Activated T-cell treated with anti-CD3 and anti-CD28 coated beads, Interleukin-2, amount 50 U/mL, for 4 hours (primary cell): ENCODE measurements around the gene AEN. TPM values are rescaled to one million over a fixed set of nuclear protein-coding genes. Genes with fewer than 3 reads are reported as not detected.
A peak's percentile ranks its signal among the peaks of the same experiment; 100 is the strongest.
"Not testable (repeated sequence)": the region's sequence is repeated elsewhere in the genome, so short reads cannot be mapped to it uniquely, and the experiment has no call there.

Experiments
- ATAC-seq, 2 donors: fragments of 200-7000 bp; cut with Tn5 transposase; one replicate each; pipeline ENCODE4 v1.10.0; 2021
- DNase-seq: peaks from one replicate; pipeline ENCODE4 v3.0.0-alpha.2; 2020
- H3K27me3 Mint-ChIP-seq: one replicate; pipeline ENCODE4 v1.8.0; 2021; ENCODE audit warnings: low read depth, mixed read lengths
- H3K36me3 Mint-ChIP-seq: one replicate; pipeline ENCODE4 v1.8.0; 2022; ENCODE audit warnings: mixed read lengths; ENCODE audit not compliant: insufficient read depth
- H3K4me1 Mint-ChIP-seq: one replicate; pipeline ENCODE4 v1.8.0; 2021; ENCODE audit warnings: low read depth, mixed read lengths
- H3K4me3 Mint-ChIP-seq: one replicate; pipeline ENCODE4 v1.8.0; 2021; ENCODE audit warnings: mild to moderate bottlenecking, moderate library complexity, mixed read lengths
- H3K9me3 Mint-ChIP-seq: one replicate; pipeline ENCODE4 v1.8.0; 2021; ENCODE audit warnings: mixed read lengths
- total RNA-seq, 3 donors: library from RNA; stranded (reverse); gene quantifications; one replicate each; pipeline ENCODE4 v1.2.1, GENCODE V29; 2021

Gene AEN
- total RNA-seq, 3 donors from 2014 or later, result 103 to 141 (median 140) TPM

- not testable (repeated sequence) for ATAC-seq, H3K4me3 Mint-ChIP-seq, DNase-seq, H3K27me3 Mint-ChIP-seq, H3K9me3 Mint-ChIP-seq
- H3K4me1 Mint-ChIP-seq, result peaks cover 86% of the 10 kb centered on the region
- peaks cover 67% of the 10 kb centered on the region for H3K36me3 Mint-ChIP-seq
Observed at GRCh38 chr15:88632797-88633196, 11.7 kb downstream of the AEN start.

DNA sequence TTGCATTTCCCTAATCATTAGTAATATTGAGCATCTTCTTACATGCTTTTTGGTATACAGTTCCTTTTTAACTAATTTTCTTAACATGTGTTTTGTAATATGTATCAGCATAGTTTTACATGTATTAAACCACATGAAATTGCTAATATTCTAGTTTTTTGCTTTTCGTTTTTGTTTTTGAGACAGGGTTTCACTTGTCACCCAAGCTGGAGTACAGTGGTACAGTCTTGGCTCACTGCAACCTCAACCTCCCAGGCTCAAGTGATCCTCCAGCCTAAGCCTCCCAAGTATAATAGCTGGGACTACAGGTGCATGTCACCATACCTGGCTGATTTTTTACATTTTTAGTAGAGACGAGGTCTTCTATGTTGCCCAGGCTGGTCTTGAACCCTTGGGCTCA is 13.3 kb downstream of the AEN start:
- no peak for ATAC-seq
- no peaks in the 10 kb centered on the region for H3K27me3 Mint-ChIP-seq
- DNase-seq, result no peak
- H3K4me3 Mint-ChIP-seq, result no peak overlapping the region
- peaks cover 52% of the 10 kb centered on the region for H3K36me3 Mint-ChIP-seq
- peaks cover 84% of the 10 kb centered on the region for H3K4me1 Mint-ChIP-seq
- H3K9me3 Mint-ChIP-seq, result no peaks in the 10 kb centered on the region

DNA sequence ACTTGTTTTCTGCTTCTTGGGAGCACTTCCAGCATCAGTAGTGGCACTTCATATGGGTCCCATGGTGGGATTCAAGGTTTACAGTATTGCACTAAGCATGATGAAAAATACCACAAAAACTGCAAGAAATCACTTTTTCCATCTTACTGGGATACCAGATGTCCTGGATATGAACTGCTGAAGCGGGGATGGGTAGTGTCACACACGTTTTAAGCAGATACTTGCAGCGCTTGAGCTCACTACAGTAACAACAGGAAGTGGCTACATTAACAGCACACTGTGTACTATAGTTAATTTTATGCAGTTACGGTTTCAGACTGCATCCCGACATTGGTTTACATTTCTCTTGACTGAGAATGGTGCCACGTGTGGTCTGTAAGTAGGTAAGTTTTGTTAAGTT is 14.2 kb downstream of the AEN start:
- Mint-ChIP-seq H3K4me1 (peaks cover 84% of the 10 kb centered on the region), H3K36me3 (peaks cover 51% of the 10 kb centered on the region), H3K4me3 (peak overlapping the region; percentile 21), H3K9me3 (no peaks in the 10 kb centered on the region), H3K27me3 (no peaks in the 10 kb centered on the region)
- ATAC-seq, result peak; percentile 15 to 19
- DNase-seq, result no peak

- H3K36me3 Mint-ChIP-seq, result peaks cover 50% of the 10 kb centered on the region
- H3K4me3 Mint-ChIP-seq, result peak overlapping the region; percentile 84
- no peaks in the 10 kb centered on the region for H3K9me3 Mint-ChIP-seq
- H3K27me3 Mint-ChIP-seq, result no peaks in the 10 kb centered on the region
- DNase-seq, result peak; percentile 65
- ATAC-seq, result peak in 1 of 2 donors; percentile 5
- H3K4me1 Mint-ChIP-seq, result peaks cover 82% of the 10 kb centered on the region
Observed at GRCh38 chr15:88636050-88636449, 14.9 kb downstream of the AEN start.

DNA sequence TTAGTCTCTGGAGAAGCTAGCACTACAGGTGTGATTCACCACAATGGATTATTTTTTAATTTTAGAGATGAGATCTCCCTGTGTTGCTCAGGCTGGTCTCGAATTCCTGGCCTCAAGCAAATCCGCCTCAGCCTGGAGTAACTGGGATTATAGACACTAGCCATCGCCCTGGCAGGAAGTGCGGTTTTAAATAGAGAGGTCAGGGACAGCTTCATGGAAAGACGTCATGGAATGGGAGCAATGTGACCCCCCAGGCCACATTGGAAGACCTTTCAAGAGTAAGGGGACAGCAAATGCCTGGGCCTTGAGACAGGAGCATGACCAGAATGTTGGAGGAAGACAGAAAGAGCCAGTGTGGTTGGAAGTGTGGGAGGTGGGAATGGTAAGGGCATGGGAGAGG is 15.5 kb downstream of the AEN start:
- Mint-ChIP-seq H3K27me3 (no peaks in the 10 kb centered on the region), H3K4me1 (peaks cover 86% of the 10 kb centered on the region), H3K36me3 (peaks cover 45% of the 10 kb centered on the region), H3K4me3 (peak overlapping the region; percentile 84), H3K9me3 (no peaks in the 10 kb centered on the region)
- ATAC-seq (no peak), DNase-seq (no peak)

DNA sequence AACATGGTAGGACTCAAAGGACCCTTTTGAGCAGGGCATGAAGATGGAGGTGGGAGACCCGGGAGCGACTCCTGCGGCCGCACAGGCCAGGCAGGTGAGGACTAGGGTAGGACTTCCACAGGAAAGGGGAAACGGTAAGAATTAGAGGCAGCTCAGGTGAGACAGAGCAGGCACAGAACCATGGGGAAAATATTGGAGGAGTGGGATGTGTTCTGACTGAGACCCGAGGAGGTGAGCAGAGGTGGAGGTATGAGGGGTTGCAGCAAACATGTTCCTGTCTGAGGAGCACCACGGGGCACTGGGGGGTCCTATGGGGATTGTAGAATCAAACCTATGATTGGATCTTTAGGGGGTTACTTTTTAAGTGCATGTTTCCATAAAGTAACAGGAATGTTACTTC is 16.3 kb downstream of the AEN start:
- Mint-ChIP-seq H3K4me1 (peaks cover 84% of the 10 kb centered on the region), H3K36me3 (peaks cover 43% of the 10 kb centered on the region), H3K9me3 (no peaks in the 10 kb centered on the region), H3K4me3 (peak overlapping the region; percentile 84), H3K27me3 (no peaks in the 10 kb centered on the region)
- no peak for ATAC-seq
- no peak for DNase-seq

DNA sequence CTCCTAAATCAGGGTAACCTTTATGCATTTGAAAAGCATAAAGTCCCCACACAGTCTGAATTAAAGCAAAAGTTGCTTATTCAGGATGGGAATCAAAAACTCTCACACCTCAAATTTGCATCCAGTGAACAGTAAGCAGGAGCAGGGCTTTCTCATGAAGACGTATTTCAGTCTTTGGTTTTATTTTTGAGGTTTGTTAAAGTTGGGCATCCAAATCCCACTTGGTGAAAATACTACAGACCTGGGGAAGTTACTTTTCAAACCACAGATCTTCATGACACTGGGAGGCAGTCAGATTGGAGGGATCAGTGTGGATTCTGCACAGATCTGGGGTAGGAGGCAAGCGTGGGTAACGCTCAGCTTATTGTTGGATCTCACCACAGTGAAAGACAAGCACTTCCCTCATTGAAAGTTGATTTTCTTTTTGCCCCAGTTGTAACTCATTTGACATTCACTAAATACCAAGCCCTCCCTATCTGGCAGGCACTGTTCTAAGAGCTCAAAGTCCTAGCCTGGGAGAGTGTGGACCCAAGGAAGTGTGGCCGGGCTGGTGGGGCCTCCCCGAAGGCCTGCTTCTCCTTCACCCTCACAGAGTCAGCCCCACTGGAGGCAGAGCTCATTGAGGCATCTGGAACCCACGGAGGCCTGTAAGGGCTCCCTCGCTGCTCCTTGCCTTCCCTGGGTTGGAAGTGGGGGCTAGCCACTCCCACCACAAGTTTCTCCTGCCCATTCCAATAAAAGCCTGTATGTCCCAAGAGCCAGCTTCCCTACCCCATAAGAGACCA is 16.9 kb downstream of the AEN start:
- peak in 1 of 2 donors; percentile 0 for ATAC-seq
- peaks cover 40% of the 10 kb centered on the region for H3K36me3 Mint-ChIP-seq
- no peaks in the 10 kb centered on the region for H3K9me3 Mint-ChIP-seq
- no peaks in the 10 kb centered on the region for H3K27me3 Mint-ChIP-seq
- no peak for DNase-seq
- peaks cover 83% of the 10 kb centered on the region for H3K4me1 Mint-ChIP-seq
- peak overlapping the region; percentile 84 for H3K4me3 Mint-ChIP-seq

DNA sequence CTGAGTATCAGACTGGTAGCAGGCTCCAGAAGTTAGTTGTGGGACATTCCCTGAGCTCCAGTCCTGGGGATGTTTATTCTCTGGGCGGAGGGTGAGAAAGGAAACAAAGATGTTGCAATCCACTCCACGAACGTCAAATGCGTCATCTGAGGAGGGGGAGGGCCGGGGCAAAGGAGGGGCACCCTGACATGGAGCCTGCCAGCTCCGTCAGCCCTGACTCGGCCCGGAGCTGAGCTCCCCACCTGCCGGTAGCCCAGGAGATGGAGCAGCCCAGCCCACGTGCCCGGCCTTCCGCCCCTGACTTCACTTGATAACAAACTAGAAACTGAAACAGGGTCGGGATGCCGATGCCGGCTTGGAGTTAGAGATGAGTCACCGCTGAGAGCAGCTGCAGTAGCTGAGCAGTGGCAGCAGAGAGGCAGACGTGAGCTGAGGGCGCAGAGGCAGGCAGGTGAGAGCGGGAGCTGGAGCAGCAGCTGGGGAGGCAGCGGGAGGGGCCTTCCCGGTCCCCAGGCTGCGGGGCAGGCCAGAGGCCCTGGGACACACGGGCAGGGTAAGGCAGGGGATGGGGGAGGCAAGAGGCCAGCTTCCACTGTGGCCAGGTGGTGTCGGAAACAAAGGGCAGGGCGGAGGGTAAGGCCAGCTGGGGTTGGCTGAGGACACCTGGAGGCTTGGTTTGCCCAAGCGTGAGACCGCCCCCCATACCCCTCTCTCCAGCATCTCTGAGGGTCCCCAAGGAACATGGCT is 17.7 kb downstream of the AEN start, which contains the start of gene ISG20:
Gene ISG20 (plus strand): TSS at position 391 of the 747 bp plus-strand sequence. CDS start 351 bp downstream, at position 742.
- H3K4me3 Mint-ChIP-seq, result peak within 1 kb of the TSS; percentile 84
- H3K9me3 Mint-ChIP-seq, result no peaks in the 10 kb centered on the region
- H3K4me1 Mint-ChIP-seq, result peaks cover 82% of the 10 kb centered on the region
- ATAC-seq (peak; percentile 85 to 88), DNase-seq (peak; percentile 95)
- H3K36me3 Mint-ChIP-seq, result peaks cover 35% of the 10 kb centered on the region
- H3K27me3 Mint-ChIP-seq, result no peaks in the 10 kb centered on the region

DNA sequence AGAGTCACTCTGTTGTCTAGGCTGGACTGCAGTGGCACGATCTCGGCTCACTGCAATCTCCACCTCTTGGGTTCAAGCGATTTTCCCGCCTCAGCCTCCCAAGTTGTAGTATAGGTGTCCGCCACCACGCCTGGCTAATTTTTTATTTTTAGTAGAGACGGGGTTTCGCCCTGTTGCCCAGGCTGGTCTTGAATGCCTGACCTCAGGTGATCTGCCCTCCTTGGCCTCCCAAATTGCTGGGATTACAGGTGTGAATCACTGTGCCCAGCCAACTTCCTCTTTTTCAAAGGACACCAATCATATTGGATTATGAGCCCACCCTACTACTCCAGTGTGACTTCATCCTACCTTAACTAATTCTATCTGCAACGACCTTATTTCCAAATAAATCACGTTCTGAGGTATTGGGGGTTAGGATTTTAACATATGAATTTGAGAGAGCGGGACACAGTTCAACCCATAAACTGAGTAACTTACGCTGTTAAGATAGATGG is 20.9 kb downstream of the AEN start:
- peak overlapping the region; percentile 19 for H3K4me3 Mint-ChIP-seq
- DNase-seq (no peak), ATAC-seq (no peak)
- H3K9me3 Mint-ChIP-seq, result no peaks in the 10 kb centered on the region
- peaks cover 35% of the 10 kb centered on the region for H3K36me3 Mint-ChIP-seq
- H3K27me3 Mint-ChIP-seq, result no peaks in the 10 kb centered on the region
- peaks cover 80% of the 10 kb centered on the region for H3K4me1 Mint-ChIP-seq

- H3K27me3 Mint-ChIP-seq, ATAC-seq, H3K4me3 Mint-ChIP-seq, DNase-seq, H3K9me3 Mint-ChIP-seq: not testable (repeated sequence)
- H3K4me1 Mint-ChIP-seq, result peaks cover 80% of the 10 kb centered on the region
- H3K36me3 Mint-ChIP-seq, result peaks cover 32% of the 10 kb centered on the region
Observed at GRCh38 chr15:88642514-88642913, 21.4 kb downstream of the AEN start.

DNA sequence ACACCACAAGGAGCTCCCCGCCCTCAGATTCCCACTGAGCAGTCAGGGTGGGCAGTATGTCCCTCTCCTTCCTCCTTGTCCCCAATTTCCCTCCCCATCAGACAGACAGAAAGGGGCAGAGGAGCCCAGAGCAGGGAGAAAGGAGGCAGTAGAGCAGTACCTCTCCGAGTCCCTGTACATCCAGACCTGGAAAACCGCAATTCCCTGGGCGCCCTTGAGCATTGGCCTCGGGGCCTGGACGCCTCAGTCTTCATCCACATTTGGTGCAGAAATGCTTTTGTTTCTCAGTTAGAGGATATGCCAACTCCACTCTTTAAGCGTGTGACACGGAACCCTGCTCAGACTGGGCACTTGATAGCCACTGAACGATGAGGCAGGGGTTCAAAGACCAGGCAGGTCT is 23.6 kb downstream of the AEN start:
- H3K36me3 Mint-ChIP-seq, result peaks cover 36% of the 10 kb centered on the region
- ATAC-seq (no peak), DNase-seq (no peak)
- peaks cover 83% of the 10 kb centered on the region for H3K4me1 Mint-ChIP-seq
- no peaks in the 10 kb centered on the region for H3K9me3 Mint-ChIP-seq
- no peak overlapping the region for H3K4me3 Mint-ChIP-seq
- no peaks in the 10 kb centered on the region for H3K27me3 Mint-ChIP-seq

GRCh38 chr15:88645171-88646087 is 24.3 kb downstream of the AEN start:
- peak overlapping the region; percentile 3 for H3K4me3 Mint-ChIP-seq
- H3K27me3 Mint-ChIP-seq, result no peaks in the 10 kb centered on the region
- DNase-seq (no peak), ATAC-seq (no peak)
- H3K9me3 Mint-ChIP-seq, result no peaks in the 10 kb centered on the region
- H3K4me1 Mint-ChIP-seq, result peaks cover 83% of the 10 kb centered on the region
- peaks cover 29% of the 10 kb centered on the region for H3K36me3 Mint-ChIP-seq

- Mint-ChIP-seq H3K27me3 (no peaks in the 10 kb centered on the region), H3K4me3 (no peak overlapping the region), H3K9me3 (no peaks in the 10 kb centered on the region), H3K36me3 (peaks cover 27% of the 10 kb centered on the region), H3K4me1 (peaks cover 86% of the 10 kb centered on the region)
- DNase-seq, result no peak
- no peak for ATAC-seq
Observed at GRCh38 chr15:88646088-88646405, 24.9 kb downstream of the AEN start.

DNA sequence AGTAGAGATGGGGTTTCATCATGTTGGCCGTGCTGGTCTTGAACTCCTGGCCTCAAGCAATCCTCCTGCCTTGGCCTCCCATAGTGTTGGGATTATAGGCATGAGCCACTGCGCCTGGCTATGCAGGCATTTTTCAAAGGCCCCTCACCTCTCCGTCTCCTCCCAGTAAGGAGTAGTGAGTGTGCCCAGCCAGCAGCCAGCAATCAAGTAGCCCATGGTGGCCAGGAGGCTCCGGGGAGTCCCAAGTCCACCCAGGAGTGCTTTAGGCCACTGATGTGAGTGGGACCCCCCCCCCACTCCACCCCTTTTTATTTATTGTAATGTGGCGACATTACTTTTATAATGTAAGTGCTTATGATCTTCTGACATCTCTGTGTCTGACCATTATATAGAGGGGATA is 25.8 kb downstream of the AEN start:
- no peak for DNase-seq
- Mint-ChIP-seq H3K9me3 (no peaks in the 10 kb centered on the region), H3K4me3 (no peak overlapping the region), H3K36me3 (peaks cover 35% of the 10 kb centered on the region), H3K27me3 (no peaks in the 10 kb centered on the region), H3K4me1 (peaks cover 89% of the 10 kb centered on the region)
- ATAC-seq, result no peak
